Measurements from ENCODE around the gene GPC5. TPM values are rescaled to one million over a fixed set of nuclear protein-coding genes. Genes with fewer than 3 reads are reported as not detected.

The GPC5 gene
- total and polyA plus RNA-seq, 7 donors = 0.23 TPM; not detected in 6

DNA sequence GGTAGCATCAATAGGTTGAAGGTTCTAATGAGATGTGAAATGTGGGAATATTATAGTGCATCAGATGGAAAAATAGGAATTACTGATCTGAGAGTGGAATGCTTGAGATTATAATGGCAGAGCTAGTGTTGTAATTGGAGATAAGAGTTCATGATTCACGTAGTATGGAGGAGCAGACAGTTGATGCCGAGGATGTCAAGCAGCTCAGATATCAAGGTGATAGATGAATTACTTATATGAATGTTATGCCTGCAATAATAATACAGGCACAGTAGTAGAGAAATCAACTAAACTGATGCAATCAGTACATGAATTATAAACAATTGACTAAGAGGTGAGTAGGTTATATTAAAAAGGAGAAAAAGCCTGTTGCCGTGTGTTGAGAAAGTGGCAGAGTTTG, 1035.0 kb downstream of the GPC5 start:
- no peak overlapping the region for H3K27ac ChIP-seq
- ATAC-seq = no peak
- DNase-seq = no peak
- H3K4me1 ChIP-seq = no peaks in the 10 kb centered on the region
- intact Hi-C loops (cut with DNase I) = no loop called here
- H3K4me3 ChIP-seq = no peak overlapping the region
- TF ChIP-seq, protein P1, sequence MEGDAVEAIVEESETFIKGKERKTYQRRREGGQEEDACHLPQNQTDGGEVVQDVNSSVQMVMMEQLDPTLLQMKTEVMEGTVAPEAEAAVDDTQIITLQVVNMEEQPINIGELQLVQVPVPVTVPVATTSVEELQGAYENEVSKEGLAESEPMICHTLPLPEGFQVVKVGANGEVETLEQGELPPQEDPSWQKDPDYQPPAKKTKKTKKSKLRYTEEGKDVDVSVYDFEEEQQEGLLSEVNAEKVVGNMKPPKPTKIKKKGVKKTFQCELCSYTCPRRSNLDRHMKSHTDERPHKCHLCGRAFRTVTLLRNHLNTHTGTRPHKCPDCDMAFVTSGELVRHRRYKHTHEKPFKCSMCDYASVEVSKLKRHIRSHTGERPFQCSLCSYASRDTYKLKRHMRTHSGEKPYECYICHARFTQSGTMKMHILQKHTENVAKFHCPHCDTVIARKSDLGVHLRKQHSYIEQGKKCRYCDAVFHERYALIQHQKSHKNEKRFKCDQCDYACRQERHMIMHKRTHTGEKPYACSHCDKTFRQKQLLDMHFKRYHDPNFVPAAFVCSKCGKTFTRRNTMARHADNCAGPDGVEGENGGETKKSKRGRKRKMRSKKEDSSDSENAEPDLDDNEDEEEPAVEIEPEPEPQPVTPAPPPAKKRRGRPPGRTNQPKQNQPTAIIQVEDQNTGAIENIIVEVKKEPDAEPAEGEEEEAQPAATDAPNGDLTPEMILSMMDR (IDR thresholded peaks at IDR 0.05) = no peak
- no peaks in the 10 kb centered on the region for H3K9me3 ChIP-seq
- WGBS, 3 donors = 54 to 71% (median 60%) methylated on average over 3 of the region's 3 CpGs
- no peaks in the 10 kb centered on the region for H3K27me3 ChIP-seq (ENCODE audit: insufficient read depth in 3 of 3, low read length in 2 of 3)
- no peaks in the 10 kb centered on the region for H3K36me3 ChIP-seq (ENCODE audit: insufficient read depth in 1 of 2, low read depth in 1 of 2)

DNA sequence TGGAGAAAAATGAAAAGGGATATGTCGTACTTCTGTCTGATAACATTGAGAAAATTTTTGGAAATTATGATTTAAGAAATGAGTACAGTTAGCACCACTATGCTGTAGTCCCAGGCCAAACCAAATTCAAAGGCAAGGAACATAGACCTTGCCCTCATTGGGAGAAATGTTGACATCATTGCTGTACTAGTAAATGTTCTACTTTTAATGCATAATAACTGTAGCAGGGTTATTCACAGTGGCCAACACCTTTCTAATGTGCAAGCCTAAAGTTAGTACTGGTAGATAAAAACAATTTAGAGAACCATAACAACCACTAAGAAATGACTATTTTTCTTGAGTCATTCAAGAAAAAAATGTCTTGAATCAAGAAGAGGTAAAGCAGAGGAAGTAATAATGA, 1035.5 kb downstream of the GPC5 start:
- intact Hi-C loops (cut with DNase I) = no loop called here
- H3K27ac ChIP-seq = no peak overlapping the region
- no peak for ATAC-seq
- no peaks in the 10 kb centered on the region for H3K9me3 ChIP-seq
- no peaks in the 10 kb centered on the region for H3K4me1 ChIP-seq
- 82 to 83% (median 83%) methylated on average over 1 of the region's 1 CpG for WGBS, 3 donors
- no peak overlapping the region for H3K4me3 ChIP-seq
- no peak for DNase-seq
- no peaks in the 10 kb centered on the region for H3K27me3 ChIP-seq (ENCODE audit: insufficient read depth in 3 of 3, low read length in 2 of 3)
- no peaks in the 10 kb centered on the region for H3K36me3 ChIP-seq (ENCODE audit: insufficient read depth in 1 of 2, low read depth in 1 of 2)
- TF ChIP-seq, protein P1 (IDR thresholded peaks at IDR 0.05) = no peak

DNA sequence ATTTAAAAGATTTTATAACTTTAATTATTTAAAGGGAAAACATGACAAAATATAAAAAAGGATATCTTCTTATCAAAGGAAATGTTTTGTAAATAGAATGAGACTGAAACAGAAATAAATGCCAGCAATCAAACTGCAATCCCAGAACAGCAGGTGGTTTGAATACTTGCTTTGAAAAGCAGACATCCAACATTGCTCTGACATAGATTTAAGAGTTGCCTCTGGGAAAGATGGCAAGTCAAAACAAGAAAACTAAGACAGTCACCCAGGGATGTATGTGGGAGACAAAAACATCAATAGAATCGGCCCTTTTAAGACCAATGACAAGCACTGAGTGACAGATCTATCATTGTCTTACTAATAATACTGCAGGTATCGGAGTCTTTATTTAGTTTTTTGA, 1038.5 kb downstream of the GPC5 start:
- ATAC-seq (no peak), DNase-seq (no peak)
- Histone ChIP-seq H3K27me3 (ENCODE audit: insufficient read depth in 3 of 3, low read length in 2 of 3) (no peaks in the 10 kb centered on the region), H3K4me3 (no peak overlapping the region), H3K4me1 (no peaks in the 10 kb centered on the region), H3K36me3 (ENCODE audit: insufficient read depth in 1 of 2, low read depth in 1 of 2) (no peaks in the 10 kb centered on the region), H3K27ac (no peak overlapping the region), H3K9me3 (no peaks in the 10 kb centered on the region)
- intact Hi-C loops (cut with DNase I) = no loop called here
- 76 to 88% (median 81%) methylated on average over 2 of the region's 2 CpGs for WGBS, 3 donors
- TF ChIP-seq, protein P1 (IDR thresholded peaks at IDR 0.05) = no peak

DNA sequence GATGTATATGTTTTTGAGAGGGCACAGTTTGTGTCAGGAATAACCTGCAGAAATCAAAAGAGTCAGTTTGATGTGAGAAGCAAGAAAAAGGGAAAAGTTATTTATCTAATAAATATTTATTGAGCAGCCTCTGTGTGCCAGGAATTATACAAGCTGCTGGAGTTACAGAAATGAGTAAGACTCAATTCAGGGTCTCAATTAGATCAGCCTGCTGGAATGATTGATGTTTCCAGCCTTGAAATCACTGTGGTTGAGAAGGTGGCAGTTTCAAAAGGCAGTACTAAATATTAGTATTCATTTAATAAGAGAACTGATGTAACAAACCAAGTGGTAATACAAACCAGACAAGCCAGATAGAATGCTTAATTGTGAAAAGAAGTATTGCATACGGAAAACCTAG, 1045.8 kb downstream of the GPC5 start:
- ATAC-seq = no peak
- intact Hi-C loops (cut with DNase I) = no loop called here

DNA sequence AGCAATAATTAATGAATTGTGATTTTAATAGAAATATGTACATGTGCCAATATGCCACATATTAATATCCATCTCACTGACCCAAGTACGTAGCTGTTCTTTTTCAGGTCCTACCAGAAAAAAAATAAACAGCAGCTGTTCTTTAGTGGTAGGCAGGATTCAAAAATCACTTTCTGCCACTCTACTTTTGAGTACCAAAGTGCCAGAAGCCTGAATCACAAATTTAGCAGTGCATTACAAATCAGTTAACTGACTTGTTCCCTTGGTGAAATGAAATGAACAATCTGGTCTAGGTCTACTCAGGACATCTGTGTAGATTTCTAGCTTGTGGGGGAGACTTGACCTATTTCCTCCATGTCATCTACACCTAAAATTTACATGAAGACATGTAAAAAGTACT, 1052.6 kb downstream of the GPC5 start:
- H3K9me3 ChIP-seq = no peaks in the 10 kb centered on the region
- 34 to 41% (median 38%) methylated on average over 1 of the region's 1 CpG for WGBS, 3 donors
- ATAC-seq = no peak

More for the DNA sequence above, 1045.8 kb downstream of the GPC5 start:
- WGBS, 3 donors = 57 to 72% (median 59%) methylated on average over 1 of the region's 1 CpG
- Histone ChIP-seq H3K27me3 (ENCODE audit: insufficient read depth in 3 of 3, low read length in 2 of 3) (no peaks in the 10 kb centered on the region), H3K36me3 (ENCODE audit: insufficient read depth in 1 of 2, low read depth in 1 of 2) (no peaks in the 10 kb centered on the region), H3K27ac (no peak overlapping the region), H3K9me3 (no peaks in the 10 kb centered on the region), H3K4me3 (no peak overlapping the region), H3K4me1 (no peaks in the 10 kb centered on the region)
- DNase-seq = no peak
- TF ChIP-seq, protein P1 (IDR thresholded peaks at IDR 0.05) = no peak

More for the DNA sequence above, 1052.6 kb downstream of the GPC5 start:
- no peak overlapping the region for H3K4me3 ChIP-seq
- no peak for DNase-seq
- TF ChIP-seq, protein P1 (IDR thresholded peaks at IDR 0.05) = no peak
- H3K27me3 ChIP-seq (ENCODE audit: insufficient read depth in 3 of 3, low read length in 2 of 3) = no peaks in the 10 kb centered on the region
- intact Hi-C loops (cut with DNase I) = no loop called here
- H3K4me1 ChIP-seq = no peaks in the 10 kb centered on the region
- no peak overlapping the region for H3K27ac ChIP-seq
- no peaks in the 10 kb centered on the region for H3K36me3 ChIP-seq (ENCODE audit: insufficient read depth in 1 of 2, low read depth in 1 of 2)
